NB4 (cell line): ENCODE results near the gene SLC7A4.

Experiments
- DNase-seq: peaks from one replicate; pipeline ENCODE4 v3.0.0; 2010; ENCODE audit warnings: low read depth
- H3K4me3 ChIP-seq: one replicate; pipeline ENCODE4 v1.5.1; 2011; ENCODE audit warnings: mild to moderate bottlenecking, low read depth, low read length, moderate library complexity
- MYC ChIP-seq: IDR thresholded peaks from 2 replicates; pipeline ENCODE4 v1.6.1; 2011; ENCODE audit warnings: low read depth, low read length
- POLR2A ChIP-seq: IDR thresholded peaks from 2 replicates; pipeline ENCODE4 v1.6.1; 2011; ENCODE audit warnings: mild to moderate bottlenecking; ENCODE audit not compliant: insufficient read length; ENCODE audit errors: extremely low read depth
- TF ChIP-seq, protein P1 (sequence below): IDR thresholded peaks from one replicate; pipeline ENCODE4 v1.5.1; 2012; ENCODE audit warnings: low read depth, low read length
- TF ChIP-seq, protein P2 (sequence below): IDR thresholded peaks from 2 replicates; pipeline ENCODE4 v1.6.1; 2011; ENCODE audit warnings: low read depth, low read length

The SLC7A4 gene

DNA sequence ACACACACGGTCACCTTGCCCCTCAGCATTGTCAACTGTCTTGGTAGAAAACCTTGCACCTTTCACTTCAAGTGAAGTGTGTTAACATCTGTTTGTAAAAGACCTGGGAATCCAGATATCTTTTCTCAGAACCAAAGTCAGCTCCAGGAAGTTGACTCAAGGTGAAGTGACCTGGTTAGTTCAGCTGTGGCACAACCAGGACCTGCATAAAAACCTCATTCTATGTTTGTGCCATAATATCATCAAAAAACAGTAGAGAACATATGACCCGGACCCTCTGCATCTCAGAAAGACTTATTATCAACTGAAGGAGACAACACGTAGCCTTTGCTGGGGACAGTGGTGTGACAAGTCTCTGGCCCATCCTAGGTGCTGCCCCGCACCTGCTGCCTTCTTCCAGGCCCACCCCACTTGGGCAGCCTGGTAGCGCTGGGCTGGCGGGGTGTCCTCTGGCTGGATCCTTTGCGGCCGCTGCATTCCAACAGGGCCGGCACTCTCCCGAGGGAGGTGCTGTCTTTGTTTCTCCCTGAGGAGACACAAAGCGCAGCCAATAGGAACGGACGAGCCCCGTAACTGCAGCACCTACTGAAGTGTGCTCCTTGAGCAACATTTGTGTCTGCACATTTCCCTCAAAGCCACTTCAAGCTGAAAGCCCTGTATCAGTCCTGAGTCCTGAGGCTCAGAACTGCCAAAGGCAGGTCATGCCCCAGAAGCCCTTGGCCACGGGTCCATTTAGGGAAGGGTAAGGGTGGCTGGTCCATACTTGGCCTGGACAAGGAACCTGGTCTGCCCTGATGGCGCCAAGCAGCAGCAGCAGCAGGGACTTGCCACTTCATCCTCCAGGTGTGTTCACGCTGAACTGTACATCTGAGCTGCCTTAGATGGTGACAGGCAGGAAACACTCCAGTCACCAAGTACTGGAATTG is 38.6 kb upstream of the SLC7A4 start:
- H3K4me3 ChIP-seq: no peak overlapping the region
- TF ChIP-seq MYC (no peak), POLR2A (no peak)
- TF ChIP-seq, protein P1, sequence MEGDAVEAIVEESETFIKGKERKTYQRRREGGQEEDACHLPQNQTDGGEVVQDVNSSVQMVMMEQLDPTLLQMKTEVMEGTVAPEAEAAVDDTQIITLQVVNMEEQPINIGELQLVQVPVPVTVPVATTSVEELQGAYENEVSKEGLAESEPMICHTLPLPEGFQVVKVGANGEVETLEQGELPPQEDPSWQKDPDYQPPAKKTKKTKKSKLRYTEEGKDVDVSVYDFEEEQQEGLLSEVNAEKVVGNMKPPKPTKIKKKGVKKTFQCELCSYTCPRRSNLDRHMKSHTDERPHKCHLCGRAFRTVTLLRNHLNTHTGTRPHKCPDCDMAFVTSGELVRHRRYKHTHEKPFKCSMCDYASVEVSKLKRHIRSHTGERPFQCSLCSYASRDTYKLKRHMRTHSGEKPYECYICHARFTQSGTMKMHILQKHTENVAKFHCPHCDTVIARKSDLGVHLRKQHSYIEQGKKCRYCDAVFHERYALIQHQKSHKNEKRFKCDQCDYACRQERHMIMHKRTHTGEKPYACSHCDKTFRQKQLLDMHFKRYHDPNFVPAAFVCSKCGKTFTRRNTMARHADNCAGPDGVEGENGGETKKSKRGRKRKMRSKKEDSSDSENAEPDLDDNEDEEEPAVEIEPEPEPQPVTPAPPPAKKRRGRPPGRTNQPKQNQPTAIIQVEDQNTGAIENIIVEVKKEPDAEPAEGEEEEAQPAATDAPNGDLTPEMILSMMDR: no peak
- TF ChIP-seq, protein P2, sequence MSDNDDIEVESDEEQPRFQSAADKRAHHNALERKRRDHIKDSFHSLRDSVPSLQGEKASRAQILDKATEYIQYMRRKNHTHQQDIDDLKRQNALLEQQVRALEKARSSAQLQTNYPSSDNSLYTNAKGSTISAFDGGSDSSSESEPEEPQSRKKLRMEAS: no peak
- DNase-seq: no peak

- TF ChIP-seq, protein P1: no peak
- TF ChIP-seq, protein P2: no peak
- H3K4me3 ChIP-seq: no peak overlapping the region
- DNase-seq: no peak
Observed at GRCh38 chr22:21069375-21069774, 37.0 kb upstream of the SLC7A4 start.

GRCh38 chr22:21068681-21069276 is 36.4 kb upstream of the SLC7A4 start:
- no peak for TF ChIP-seq MYC
- TF ChIP-seq POLR2A: no peak
- TF ChIP-seq, protein P1: no peak
- TF ChIP-seq, protein P2: no peak
- DNase-seq: no peak
- H3K4me3 ChIP-seq: no peak overlapping the region

DNA sequence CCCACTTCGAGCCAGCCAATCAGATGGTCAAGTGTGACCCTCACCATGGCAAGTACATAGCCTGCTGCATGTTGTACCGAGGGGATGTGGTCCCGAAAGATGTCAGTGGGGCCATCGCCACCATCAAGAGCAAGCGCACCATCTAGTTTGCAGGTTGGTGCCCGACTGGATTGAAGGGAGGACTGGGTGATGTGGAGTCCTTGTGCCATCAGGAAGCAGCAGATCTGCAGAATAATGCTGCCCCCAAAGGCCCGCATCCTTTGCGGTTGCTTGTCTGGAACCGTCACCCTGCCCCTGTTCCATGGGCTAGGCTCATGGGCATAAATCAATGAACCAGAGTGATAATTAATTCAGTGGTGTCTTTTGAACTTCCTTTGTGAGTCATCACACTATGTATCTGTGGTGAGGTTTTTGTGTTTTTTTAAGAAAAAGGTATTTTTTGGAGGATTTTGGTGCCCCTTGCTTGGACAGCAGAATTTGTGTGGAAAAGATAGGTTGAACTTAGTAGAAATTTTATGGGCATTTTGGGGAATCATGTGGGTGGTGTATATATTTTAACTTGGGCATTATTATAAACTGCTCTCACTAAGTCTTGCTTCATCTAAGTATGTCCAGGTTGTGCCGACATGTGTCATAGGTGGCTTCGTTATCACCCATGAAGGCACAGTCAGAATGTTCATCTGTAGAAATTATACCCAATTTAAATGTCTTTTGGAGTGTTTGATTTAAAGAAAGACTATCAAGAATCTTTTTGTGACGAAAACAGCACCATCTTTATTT is 35.7 kb upstream of the SLC7A4 start:
- no peak for TF ChIP-seq MYC
- TF ChIP-seq, protein P2: no peak
- TF ChIP-seq, protein P1: no peak
- no peak for TF ChIP-seq POLR2A
- H3K4me3 ChIP-seq: no peak overlapping the region
- DNase-seq: no peak

GRCh38 chr22:21067075-21067900 is 34.9 kb upstream of the SLC7A4 start:
- TF ChIP-seq POLR2A: no peak
- no peak for TF ChIP-seq MYC
- TF ChIP-seq, protein P1: no peak
- TF ChIP-seq, protein P2: no peak
- no peak overlapping the region for H3K4me3 ChIP-seq
- DNase-seq: no peak
